Fibroblast of mammary gland (primary cell): ENCODE results near the gene TMEM217.
"Not testable (repeated sequence)": the region's sequence is repeated elsewhere in the genome, so short reads cannot be mapped to it uniquely, and the experiment has no call there.

ENCODE experiments used
- DNase-seq: peaks from one replicate; pipeline ENCODE4 v3.0.0-alpha.2; 2010; ENCODE audit warnings: low read depth
- H3K4me3 ChIP-seq: 2 replicates; pipeline ENCODE4 v1.5.1; 2011; ENCODE audit warnings: low read depth, mild to moderate bottlenecking, low read length, moderate library complexity; ENCODE audit not compliant: control insufficient read depth
- CTCF ChIP-seq: conservative IDR thresholded peaks from 2 replicates; pipeline ENCODE4 v1.5.1; 2011; ENCODE audit warnings: low read depth, low read length, inconsistent platforms; ENCODE audit not compliant: control insufficient read depth, insufficient read depth

TMEM217 gene

DNA sequence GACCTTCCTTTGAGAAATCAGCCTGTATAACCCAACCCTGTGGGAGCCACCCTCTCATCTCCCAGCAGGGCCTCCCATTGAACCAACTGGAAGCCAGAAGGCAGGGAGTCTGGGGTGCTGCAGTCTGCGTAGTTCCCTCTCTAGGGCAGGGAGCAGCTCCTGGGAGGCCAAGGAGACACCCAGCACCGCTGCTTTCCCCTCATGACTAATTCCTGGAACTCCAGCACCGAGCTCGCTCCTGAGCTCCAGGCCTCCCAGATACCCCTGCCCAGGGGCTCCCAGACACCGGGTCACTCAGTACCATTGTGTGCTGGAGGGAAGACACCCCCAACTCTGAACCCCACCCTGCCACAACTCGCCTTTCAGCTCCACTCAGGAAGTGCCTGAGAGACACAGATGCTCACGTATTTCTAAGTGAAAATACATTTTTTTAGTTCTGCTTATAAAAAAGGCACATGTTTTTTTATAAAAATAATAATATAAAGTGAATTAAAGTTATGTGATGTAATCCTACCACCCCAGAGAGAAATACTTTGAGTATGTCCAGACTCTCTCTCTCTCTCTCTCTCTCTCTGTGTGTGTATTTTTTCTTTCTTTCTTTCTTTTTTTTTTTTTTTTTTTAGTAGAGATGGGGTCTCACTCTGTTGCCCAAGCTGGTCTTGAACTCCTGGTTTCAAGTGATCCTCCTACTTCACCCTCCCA, 70.5 kb downstream of the TMEM217 start:
- no peak for DNase-seq
- H3K4me3 ChIP-seq: no peak overlapping the region
- TF ChIP-seq CTCF: no peak

DNA sequence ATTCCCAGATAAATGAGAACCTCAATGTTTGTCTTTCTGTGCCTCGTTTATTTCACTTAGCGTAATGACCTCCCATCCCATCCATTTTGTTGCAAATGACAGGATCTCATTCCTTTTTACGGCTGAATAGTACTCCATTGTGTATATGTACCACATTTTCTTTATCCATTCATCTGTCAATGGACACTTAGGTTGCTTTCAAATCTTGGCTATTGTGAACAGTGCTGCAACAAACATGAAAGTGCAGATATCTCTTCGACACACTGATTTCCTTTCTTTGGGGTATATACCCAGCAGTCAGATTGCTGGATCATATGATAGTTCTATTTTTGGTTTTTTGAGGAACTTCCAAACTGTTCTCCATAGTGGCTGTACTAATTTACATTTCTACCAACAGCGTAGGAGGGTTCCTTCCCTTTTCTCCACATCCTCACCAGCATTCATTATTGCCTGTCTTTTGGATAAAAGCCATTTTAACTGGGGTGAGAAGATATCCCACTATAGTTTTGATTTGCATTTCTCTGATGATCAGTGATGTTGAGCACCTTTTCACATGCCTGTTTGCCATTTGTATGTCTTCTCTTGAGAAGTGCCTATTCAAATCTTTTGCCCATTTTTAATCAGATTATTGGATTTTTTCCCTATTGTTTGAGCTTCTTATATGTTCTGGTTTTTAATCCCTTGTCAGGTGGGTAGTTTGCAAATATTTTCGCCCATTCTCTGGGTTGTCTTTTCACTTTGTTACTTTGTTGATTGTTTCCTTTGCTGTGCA, 71.8 kb downstream of the TMEM217 start:
- H3K4me3 ChIP-seq, DNase-seq: not testable (repeated sequence)

GRCh38 chr6:37182736-37183590, 75.0 kb downstream of the TMEM217 start:
- no peak for DNase-seq
- TF ChIP-seq CTCF: no peak
- no peak overlapping the region for H3K4me3 ChIP-seq

DNA sequence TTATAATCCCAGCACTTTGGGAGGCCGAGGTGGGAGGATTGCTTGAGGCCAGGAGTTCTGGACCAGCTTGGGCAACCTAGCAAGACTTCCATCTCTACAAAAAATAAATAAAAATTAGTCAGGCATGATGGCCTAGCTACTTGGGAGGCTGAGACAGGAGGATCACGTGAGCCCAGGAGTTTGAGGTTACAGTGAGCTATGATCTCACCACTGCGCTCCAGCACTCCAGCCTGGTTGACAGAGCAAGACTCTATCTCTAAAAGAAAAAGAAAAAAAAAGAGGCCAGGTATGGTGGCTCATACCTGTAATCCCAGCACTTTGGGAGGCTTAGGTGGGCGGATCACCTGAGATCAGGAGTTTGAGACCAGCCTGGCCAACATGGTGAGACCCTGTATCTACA, 77.3 kb downstream of the TMEM217 start:
- H3K4me3 ChIP-seq, DNase-seq: not testable (repeated sequence)

DNA sequence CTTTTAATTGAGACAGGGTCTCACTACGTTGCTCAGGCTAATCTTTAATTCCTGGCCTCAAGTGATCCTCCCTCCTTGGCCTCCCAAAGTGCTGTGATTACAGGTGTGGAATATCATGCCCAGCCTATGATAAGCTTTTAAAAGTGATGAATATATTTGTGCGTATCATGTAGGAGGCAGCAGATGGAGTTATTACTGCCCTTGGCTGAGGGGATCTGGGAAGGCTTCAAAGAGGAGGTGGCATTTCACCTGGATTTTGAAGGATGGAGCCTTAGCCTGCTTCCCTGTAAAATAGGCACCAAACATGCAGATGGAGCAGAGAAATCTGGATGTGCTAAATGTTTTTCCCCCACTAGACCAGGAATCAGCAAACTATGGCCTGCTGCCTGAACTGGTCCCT, 77.9 kb downstream of the TMEM217 start:
- DNase-seq: no peak
- no peak for TF ChIP-seq CTCF
- no peak overlapping the region for H3K4me3 ChIP-seq

DNA sequence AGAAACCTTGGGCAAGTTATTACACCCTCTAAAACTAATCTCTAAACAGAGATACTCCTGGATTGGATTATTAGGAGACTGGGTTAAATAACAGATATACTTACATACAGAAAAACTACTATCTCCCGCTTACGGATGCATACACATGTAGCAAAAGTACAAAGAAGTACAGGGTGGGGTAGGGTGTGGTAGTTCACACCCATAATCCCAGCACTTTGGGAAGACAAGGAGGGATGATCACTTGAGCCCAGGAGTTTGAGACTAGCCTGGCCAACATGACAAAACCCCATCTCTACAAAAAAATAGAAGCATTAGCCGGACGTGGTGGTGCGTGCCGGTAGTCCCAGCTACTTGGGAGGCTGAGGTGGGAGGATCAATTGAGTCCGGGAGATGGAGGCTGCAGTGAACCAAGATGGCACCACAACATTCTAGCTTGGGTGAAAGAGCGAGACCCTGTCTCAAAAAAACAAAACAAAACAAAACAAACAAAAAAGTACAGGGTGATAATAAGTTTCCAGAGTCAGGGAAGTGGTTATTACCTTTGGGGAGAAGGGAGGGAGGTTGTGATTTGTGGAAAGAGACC, 79.9 kb downstream of the TMEM217 start:
- DNase-seq: no peak
- no peak overlapping the region for H3K4me3 ChIP-seq
- no peak for TF ChIP-seq CTCF

- no peak overlapping the region for H3K4me3 ChIP-seq
- DNase-seq: no peak
- no peak for TF ChIP-seq CTCF
Measured at GRCh38 chr6:37177077-37177934, 80.6 kb downstream of the TMEM217 start.
